SK-N-SH (cell line): ENCODE measurements around the gene C2orf66. TPM values are rescaled to one million over a fixed set of nuclear protein-coding genes. Genes with fewer than 3 reads are reported as not detected.

Experiments used
- CTCF ChIA-PET: fragments of 300-600, 350-600 bp; formaldehyde crosslinking; extraction: SDS; loops from one replicate; lab custom pipeline; 2021; lab: Yijun Ruan, JAX
- POLR2A ChIA-PET: fragments of 350-600 bp; sonication (Branson Sonifier 250); formaldehyde crosslinking; extraction: SDS; loops from one replicate; lab custom pipeline; 2020; ENCODE audit warnings: antibody characterized with exemption, inconsistent platforms; lab: Yijun Ruan, JAX
- DNase-seq: peaks from one replicate; pipeline ENCODE4 v3.0.0; 2012
- H2AFZ ChIP-seq: fragments of 200-600 bp; sonication (generic); 2 replicates; pipeline ENCODE4 v1.8.1; 2016; ENCODE audit warnings: antibody characterized with exemption, mild to moderate bottlenecking, low read depth
- H3F3A ChIP-seq: fragments of 200-600 bp; sonication (generic); replicated peaks from 2 replicates; pipeline ENCODE3; 2016; ENCODE audit warnings: antibody characterized with exemption, mild to moderate bottlenecking; ENCODE audit not compliant: insufficient read depth
- H3K27ac ChIP-seq, 2 experiments: fragments of 200-500 bp in 1 of 2; fragments of 200-600 bp in 1 of 2; sonication (Bioruptor generic) in 1 of 2; sonication (generic), shearing (Covaris generic) in 1 of 2; 2 replicates each; pipeline versions ENCODE4 v1.5.1 to v1.6.1; 2014 to 2016; ENCODE audit warnings: low read depth in 2 of 2, inconsistent platforms in 1 of 2, low read length in 1 of 2, mild to moderate bottlenecking in 1 of 2, mixed read lengths in 1 of 2
- H3K27me3 ChIP-seq: fragments of 200-600 bp; sonication (generic), shearing (Covaris generic); 2 replicates; pipeline ENCODE4 v1.6.1; 2016; ENCODE audit warnings: mixed run types; ENCODE audit not compliant: insufficient read depth
- H3K36me3 ChIP-seq, 2 experiments: fragments of 200-500 bp in 1 of 2; fragments of 200-600 bp in 1 of 2; sonication (Bioruptor generic) in 1 of 2; sonication (generic) in 1 of 2; replicated peaks in 1 of 2; 2 replicates each; pipeline versions ENCODE3 to v1.5.1; 2014 to 2016; ENCODE audit warnings: low read length in 1 of 2, mild to moderate bottlenecking in 1 of 2; ENCODE audit not compliant: insufficient read depth in 2 of 2, control insufficient read depth in 1 of 2
- H3K4me1 ChIP-seq, 2 experiments: fragments of 200-500 bp in 1 of 2; fragments of 200-600 bp in 1 of 2; sonication (Bioruptor generic) in 1 of 2; sonication (generic), shearing (Covaris generic) in 1 of 2; 2 replicates each; pipeline versions ENCODE4 v1.5.1 to v1.6.1; 2014 to 2016; ENCODE audit warnings: low read depth in 1 of 2, low read length in 1 of 2, mixed run types in 1 of 2; ENCODE audit not compliant: insufficient read depth in 2 of 2, control insufficient read depth in 1 of 2
- H3K4me2 ChIP-seq: fragments of 200-600 bp; sonication (generic), shearing (Covaris generic); 2 replicates; pipeline ENCODE4 v1.6.1; 2017; ENCODE audit warnings: mixed run types
- H3K4me3 ChIP-seq, 2 experiments: fragments of 200-500 bp in 1 of 2; fragments of 200-600 bp in 1 of 2; sonication (Bioruptor generic) in 1 of 2; sonication (generic), shearing (Covaris generic) in 1 of 2; 2 replicates each; pipeline versions ENCODE4 v1.5.1 to v1.8.1; 2014 to 2016; ENCODE audit warnings: low read depth in 2 of 2, inconsistent platforms in 1 of 2, low read length in 1 of 2, mild to moderate bottlenecking in 1 of 2, mixed read lengths in 1 of 2, moderate library complexity in 1 of 2
- H3K79me2 ChIP-seq: fragments of 200-600 bp; sonication (generic); 2 replicates; pipeline ENCODE4 v1.8.1; 2017; ENCODE audit warnings: mild to moderate bottlenecking; ENCODE audit not compliant: insufficient read depth
- H3K9ac ChIP-seq: fragments of 200-600 bp; sonication (generic); 2 replicates; pipeline ENCODE4 v1.6.1; 2017; ENCODE audit warnings: mixed run types
- H3K9me2 ChIP-seq: fragments of 200-600 bp; sonication (generic); 2 replicates; pipeline ENCODE4 v1.6.1; 2017; ENCODE audit warnings: mixed run types
- H3K9me3 ChIP-seq: fragments of 200-600 bp; sonication (generic); 2 replicates; pipeline ENCODE4 v1.6.1; 2017; ENCODE audit warnings: mixed run types, mild to moderate bottlenecking, moderate library complexity
- H4K20me1 ChIP-seq: fragments of 200-600 bp; sonication (generic); 2 replicates; pipeline ENCODE4 v1.6.1; 2017; ENCODE audit warnings: mild to moderate bottlenecking, mixed run types; ENCODE audit not compliant: insufficient read depth
- EP300 ChIP-seq, 2 experiments: IDR thresholded peaks; 2 replicates each; pipeline versions ENCODE4 v1.4.0 to v1.6.1; 2012; ENCODE audit warnings: borderline replicate concordance in 1 of 2, low read depth in 1 of 2, low read length in 1 of 2
- EZH2phosphoT487 ChIP-seq: fragments of 200-600 bp; sonication (generic); IDR thresholded peaks from 2 replicates; pipeline ENCODE4 v1.6.1; 2017; ENCODE audit warnings: low read depth, mixed run types, mild to moderate bottlenecking, antibody characterized with exemption, moderate library complexity, borderline replicate concordance
- FOSL2 ChIP-seq: IDR thresholded peaks from 2 replicates; pipeline ENCODE4 v1.4.0; 2012; ENCODE audit warnings: low read depth, mild to moderate bottlenecking, moderate library complexity, borderline replicate concordance
- FOXJ3 ChIP-seq: sonication (generic); formaldehyde crosslinking; IDR thresholded peaks from 2 replicates; pipeline ENCODE4 v1.5.1; 2020; ENCODE audit warnings: mild to moderate bottlenecking, missing genetic modification reagents
- GABPA ChIP-seq: IDR thresholded peaks from 2 replicates; pipeline ENCODE4 v1.4.0; 2012; ENCODE audit warnings: low read depth, mild to moderate bottlenecking
- GATA2 ChIP-seq: sonication (generic); formaldehyde crosslinking; IDR thresholded peaks from 2 replicates; pipeline ENCODE4 v1.5.0; 2020; ENCODE audit warnings: mild to moderate bottlenecking, missing genetic modification reagents
- JUND ChIP-seq: IDR thresholded peaks from 2 replicates; pipeline ENCODE4 v1.4.0; 2012
- MEF2A ChIP-seq: IDR thresholded peaks from 2 replicates; pipeline ENCODE4 v1.4.0; 2012; ENCODE audit warnings: low read depth, borderline replicate concordance
- MXI1 ChIP-seq: IDR thresholded peaks from 2 replicates; pipeline ENCODE4 v1.6.1; 2012; ENCODE audit warnings: mild to moderate bottlenecking, low read depth, low read length, improper control_type of control experiment
- NRF1 ChIP-seq: IDR thresholded peaks from 2 replicates; pipeline ENCODE4 v1.6.1; 2012; ENCODE audit warnings: low read depth, mild to moderate bottlenecking, low read length
- POLR2AphosphoS5 ChIP-seq: IDR thresholded peaks from 2 replicates; pipeline ENCODE4 v1.6.1; 2012; ENCODE audit warnings: low read depth, low read length
- RAD21 ChIP-seq: IDR thresholded peaks from 2 replicates; pipeline ENCODE4 v1.6.1; 2012; ENCODE audit warnings: mild to moderate bottlenecking, low read length
- RFX5 ChIP-seq: IDR thresholded peaks from 2 replicates; pipeline ENCODE4 v1.6.1; 2012; ENCODE audit warnings: mild to moderate bottlenecking, improper control_type of control experiment, low read length
- SIN3A ChIP-seq: IDR thresholded peaks from 2 replicates; pipeline ENCODE4 v1.6.1; 2012; ENCODE audit warnings: low read depth, mild to moderate bottlenecking, low read length, moderate library complexity, borderline replicate concordance
- TAF1 ChIP-seq: IDR thresholded peaks from 2 replicates; pipeline ENCODE4 v1.6.1; 2012; ENCODE audit warnings: low read depth, mild to moderate bottlenecking, low read length, moderate library complexity, borderline replicate concordance
- TCF12 ChIP-seq: IDR thresholded peaks from 2 replicates; pipeline ENCODE4 v1.4.0; 2012
- YY1 ChIP-seq: IDR thresholded peaks from 2 replicates; pipeline ENCODE4 v1.4.0; 2012; ENCODE audit warnings: low read depth, mild to moderate bottlenecking
- polyA plus RNA-seq, 3 experiments: library from polyadenylated mRNA; depleted of rRNA; stranded (reverse); fragments of >200 nt; gene quantifications; 2 replicates each; pipeline ENCODE4 v1.2.3, GENCODE V29; 2012
- TF ChIP-seq, protein P1 (sequence below): fragments of 200-600 bp; sonication (generic); IDR thresholded peaks from 2 replicates; pipeline ENCODE4 v1.6.1; 2017; ENCODE audit warnings: antibody characterized with exemption, mild to moderate bottlenecking, moderate library complexity
- TF ChIP-seq, protein P2 (sequence below): IDR thresholded peaks from 2 replicates; pipeline ENCODE4 v1.4.0; 2012; ENCODE audit warnings: low read depth
- TF ChIP-seq, protein P3 (sequence below): IDR thresholded peaks from 2 replicates; pipeline ENCODE4 v1.4.0; 2012; ENCODE audit warnings: low read depth, borderline replicate concordance
- TF ChIP-seq, protein P4 (sequence below): IDR thresholded peaks from 2 replicates; pipeline ENCODE4 v1.6.1; 2012; ENCODE audit warnings: mild to moderate bottlenecking, low read depth, low read length, moderate library complexity
- TF ChIP-seq, protein P5 (sequence below): IDR thresholded peaks from 2 replicates; pipeline ENCODE4; 2012
- TF ChIP-seq, protein P6 (sequence below): IDR thresholded peaks from 2 replicates; pipeline ENCODE4 v1.4.0; 2012; ENCODE audit warnings: low read depth, borderline replicate concordance

Gene C2orf66
- polyA plus RNA-seq, 1 of the 3 experiments (the other 2 are of a cell fraction), result 0.64 TPM

DNA sequence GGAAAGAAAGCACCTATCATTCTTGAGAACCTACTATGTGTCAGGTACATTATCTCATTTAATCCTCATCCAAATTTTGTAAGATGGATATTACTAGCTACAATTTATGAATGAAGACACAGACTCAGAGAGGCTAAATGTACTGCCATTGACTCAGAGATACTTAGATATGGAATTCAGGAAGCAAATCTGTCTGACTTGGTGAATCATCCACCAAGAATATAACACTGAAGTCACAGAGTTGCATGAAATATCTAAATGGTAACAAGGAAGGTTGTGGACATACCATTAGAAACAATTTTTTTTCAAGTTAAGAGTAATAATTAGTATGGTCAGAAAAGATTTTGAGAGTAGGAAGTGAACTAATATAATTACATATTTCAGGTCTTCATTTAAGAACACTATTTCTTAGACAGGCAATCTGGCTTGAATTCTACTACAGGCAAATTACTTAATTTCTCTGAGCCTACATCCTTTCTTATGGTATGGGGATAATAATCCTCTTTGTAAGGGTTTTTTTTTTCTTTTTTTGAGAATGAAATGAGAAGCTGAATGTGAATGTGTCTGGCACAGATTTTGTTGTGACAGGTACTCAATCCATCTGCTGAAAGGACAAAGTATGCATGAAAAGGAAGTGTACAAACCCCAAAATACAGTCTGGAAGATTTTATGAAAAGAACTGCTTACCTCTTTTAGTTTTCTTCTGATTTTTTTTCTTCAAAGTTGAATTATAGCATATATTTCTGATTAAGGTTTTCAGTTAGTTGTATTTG, 14.8 kb upstream of the C2orf66 start:
- ChIA-PET CTCF (interaction anchor here (0.8 kb wide), 1 partner anchor 73 kb away, joined by 3 read pairs; no protein-coding TSS in a partner anchor), POLR2A (no interaction called here)
- Histone ChIP-seq H3K4me3 (no peak overlapping the region), H3K9ac (peak overlapping the region; percentile 37; the same call in 1 of the 2 replicates), H2AFZ (peak overlapping the region; percentile 74; the same call in 1 of the 2 replicates), H3F3A (peaks cover 31% of the 10 kb centered on the region), H3K27ac (peak overlapping the region; percentile 35 to 89; a peak in 3 of 4 replicates), H4K20me1 (no peaks in the 10 kb centered on the region), H3K9me2 (no peaks in the 10 kb centered on the region), H3K4me2 (peak overlapping the region; percentile 35; the same call in 1 of the 2 replicates), H3K9me3 (no peaks in the 10 kb centered on the region), H3K79me2 (no peaks in the 10 kb centered on the region), H3K27me3 (no peaks in the 10 kb centered on the region), H3K4me1 (peaks cover 0 to 19% of the 10 kb centered on the region in 2 experiments; a peak in 2 of 4 replicates), H3K36me3 (no peaks in the 10 kb centered on the region)
- DNase-seq, result no peak
- TF ChIP-seq, protein P1, sequence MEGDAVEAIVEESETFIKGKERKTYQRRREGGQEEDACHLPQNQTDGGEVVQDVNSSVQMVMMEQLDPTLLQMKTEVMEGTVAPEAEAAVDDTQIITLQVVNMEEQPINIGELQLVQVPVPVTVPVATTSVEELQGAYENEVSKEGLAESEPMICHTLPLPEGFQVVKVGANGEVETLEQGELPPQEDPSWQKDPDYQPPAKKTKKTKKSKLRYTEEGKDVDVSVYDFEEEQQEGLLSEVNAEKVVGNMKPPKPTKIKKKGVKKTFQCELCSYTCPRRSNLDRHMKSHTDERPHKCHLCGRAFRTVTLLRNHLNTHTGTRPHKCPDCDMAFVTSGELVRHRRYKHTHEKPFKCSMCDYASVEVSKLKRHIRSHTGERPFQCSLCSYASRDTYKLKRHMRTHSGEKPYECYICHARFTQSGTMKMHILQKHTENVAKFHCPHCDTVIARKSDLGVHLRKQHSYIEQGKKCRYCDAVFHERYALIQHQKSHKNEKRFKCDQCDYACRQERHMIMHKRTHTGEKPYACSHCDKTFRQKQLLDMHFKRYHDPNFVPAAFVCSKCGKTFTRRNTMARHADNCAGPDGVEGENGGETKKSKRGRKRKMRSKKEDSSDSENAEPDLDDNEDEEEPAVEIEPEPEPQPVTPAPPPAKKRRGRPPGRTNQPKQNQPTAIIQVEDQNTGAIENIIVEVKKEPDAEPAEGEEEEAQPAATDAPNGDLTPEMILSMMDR, result no peak
- TF ChIP-seq FOXJ3 (CRISPR knock-in tag) (no peak), MEF2A (peak; percentile 69; the same call in 1 of the 2 replicates), EZH2phosphoT487 (no peak), GABPA (no peak), TAF1 (no peak), JUND (peak; percentile 90), RAD21 (no peak), POLR2AphosphoS5 (0 out of 2 replicates have a peak, but pooled peaks have one; percentile 36), TCF12 (peak; percentile 67), FOSL2 (peak; percentile 89), GATA2 (no peak), NRF1 (no peak), MXI1 (no peak), RFX5 (no peak), SIN3A (no peak), YY1 (no peak), EP300 (IDR thresholded peaks at IDR 0.05; ENCODE audit: borderline replicate concordance in 1 of 2, low read depth in 1 of 2, low read length in 1 of 2) (peak in 1 of 2 experiments; percentile 57; a peak in 2 of 4 replicates)
- TF ChIP-seq, protein P2, sequence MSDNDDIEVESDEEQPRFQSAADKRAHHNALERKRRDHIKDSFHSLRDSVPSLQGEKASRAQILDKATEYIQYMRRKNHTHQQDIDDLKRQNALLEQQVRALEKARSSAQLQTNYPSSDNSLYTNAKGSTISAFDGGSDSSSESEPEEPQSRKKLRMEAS, result 0 out of 2 replicates have a peak, but pooled peaks have one; percentile 36
- TF ChIP-seq, protein P3, sequence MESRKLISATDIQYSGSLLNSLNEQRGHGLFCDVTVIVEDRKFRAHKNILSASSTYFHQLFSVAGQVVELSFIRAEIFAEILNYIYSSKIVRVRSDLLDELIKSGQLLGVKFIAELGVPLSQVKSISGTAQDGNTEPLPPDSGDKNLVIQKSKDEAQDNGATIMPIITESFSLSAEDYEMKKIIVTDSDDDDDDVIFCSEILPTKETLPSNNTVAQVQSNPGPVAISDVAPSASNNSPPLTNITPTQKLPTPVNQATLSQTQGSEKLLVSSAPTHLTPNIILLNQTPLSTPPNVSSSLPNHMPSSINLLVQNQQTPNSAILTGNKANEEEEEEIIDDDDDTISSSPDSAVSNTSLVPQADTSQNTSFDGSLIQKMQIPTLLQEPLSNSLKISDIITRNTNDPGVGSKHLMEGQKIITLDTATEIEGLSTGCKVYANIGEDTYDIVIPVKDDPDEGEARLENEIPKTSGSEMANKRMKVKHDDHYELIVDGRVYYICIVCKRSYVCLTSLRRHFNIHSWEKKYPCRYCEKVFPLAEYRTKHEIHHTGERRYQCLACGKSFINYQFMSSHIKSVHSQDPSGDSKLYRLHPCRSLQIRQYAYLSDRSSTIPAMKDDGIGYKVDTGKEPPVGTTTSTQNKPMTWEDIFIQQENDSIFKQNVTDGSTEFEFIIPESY, result no peak
- TF ChIP-seq, protein P4, sequence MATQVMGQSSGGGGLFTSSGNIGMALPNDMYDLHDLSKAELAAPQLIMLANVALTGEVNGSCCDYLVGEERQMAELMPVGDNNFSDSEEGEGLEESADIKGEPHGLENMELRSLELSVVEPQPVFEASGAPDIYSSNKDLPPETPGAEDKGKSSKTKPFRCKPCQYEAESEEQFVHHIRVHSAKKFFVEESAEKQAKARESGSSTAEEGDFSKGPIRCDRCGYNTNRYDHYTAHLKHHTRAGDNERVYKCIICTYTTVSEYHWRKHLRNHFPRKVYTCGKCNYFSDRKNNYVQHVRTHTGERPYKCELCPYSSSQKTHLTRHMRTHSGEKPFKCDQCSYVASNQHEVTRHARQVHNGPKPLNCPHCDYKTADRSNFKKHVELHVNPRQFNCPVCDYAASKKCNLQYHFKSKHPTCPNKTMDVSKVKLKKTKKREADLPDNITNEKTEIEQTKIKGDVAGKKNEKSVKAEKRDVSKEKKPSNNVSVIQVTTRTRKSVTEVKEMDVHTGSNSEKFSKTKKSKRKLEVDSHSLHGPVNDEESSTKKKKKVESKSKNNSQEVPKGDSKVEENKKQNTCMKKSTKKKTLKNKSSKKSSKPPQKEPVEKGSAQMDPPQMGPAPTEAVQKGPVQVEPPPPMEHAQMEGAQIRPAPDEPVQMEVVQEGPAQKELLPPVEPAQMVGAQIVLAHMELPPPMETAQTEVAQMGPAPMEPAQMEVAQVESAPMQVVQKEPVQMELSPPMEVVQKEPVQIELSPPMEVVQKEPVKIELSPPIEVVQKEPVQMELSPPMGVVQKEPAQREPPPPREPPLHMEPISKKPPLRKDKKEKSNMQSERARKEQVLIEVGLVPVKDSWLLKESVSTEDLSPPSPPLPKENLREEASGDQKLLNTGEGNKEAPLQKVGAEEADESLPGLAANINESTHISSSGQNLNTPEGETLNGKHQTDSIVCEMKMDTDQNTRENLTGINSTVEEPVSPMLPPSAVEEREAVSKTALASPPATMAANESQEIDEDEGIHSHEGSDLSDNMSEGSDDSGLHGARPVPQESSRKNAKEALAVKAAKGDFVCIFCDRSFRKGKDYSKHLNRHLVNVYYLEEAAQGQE, result no peak
- TF ChIP-seq, protein P5, sequence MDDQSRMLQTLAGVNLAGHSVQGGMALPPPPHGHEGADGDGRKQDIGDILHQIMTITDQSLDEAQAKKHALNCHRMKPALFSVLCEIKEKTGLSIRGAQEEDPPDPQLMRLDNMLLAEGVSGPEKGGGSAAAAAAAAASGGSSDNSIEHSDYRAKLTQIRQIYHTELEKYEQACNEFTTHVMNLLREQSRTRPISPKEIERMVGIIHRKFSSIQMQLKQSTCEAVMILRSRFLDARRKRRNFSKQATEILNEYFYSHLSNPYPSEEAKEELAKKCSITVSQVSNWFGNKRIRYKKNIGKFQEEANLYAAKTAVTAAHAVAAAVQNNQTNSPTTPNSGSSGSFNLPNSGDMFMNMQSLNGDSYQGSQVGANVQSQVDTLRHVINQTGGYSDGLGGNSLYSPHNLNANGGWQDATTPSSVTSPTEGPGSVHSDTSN, result peak; percentile 62
- TF ChIP-seq, protein P6, sequence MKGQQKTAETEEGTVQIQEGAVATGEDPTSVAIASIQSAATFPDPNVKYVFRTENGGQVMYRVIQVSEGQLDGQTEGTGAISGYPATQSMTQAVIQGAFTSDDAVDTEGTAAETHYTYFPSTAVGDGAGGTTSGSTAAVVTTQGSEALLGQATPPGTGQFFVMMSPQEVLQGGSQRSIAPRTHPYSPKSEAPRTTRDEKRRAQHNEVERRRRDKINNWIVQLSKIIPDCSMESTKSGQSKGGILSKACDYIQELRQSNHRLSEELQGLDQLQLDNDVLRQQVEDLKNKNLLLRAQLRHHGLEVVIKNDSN, result no peak
